Calu3 (cell line): ENCODE data around the gene RRP15. TPM values are rescaled to one million over a fixed set of nuclear protein-coding genes. Genes with fewer than 3 reads are reported as not detected.

Source experiments
- BruUV-seq: library from RNA; stranded (reverse); fragments of 400-500 nt; replicated peaks from 2 replicates; lab custom pipeline; 2021; lab: Mats Ljungman, UMichigan
- CTCF ChIA-PET: fragments of 300-600 bp; sonication (Branson Sonifier 250); formaldehyde crosslinking; loops from one replicate; lab custom pipeline; 2022; ENCODE audit warnings: antibody characterized with exemption; lab: Charles Lee
- DNase-seq: peaks from one replicate; pipeline ENCODE4 v3.0.0; 2022
- H3K27ac Mint-ChIP-seq: one replicate; pipeline ENCODE4 v1.8.0; 2022; ENCODE audit warnings: mixed read lengths; ENCODE audit not compliant: unreplicated experiment
- H3K27me3 Mint-ChIP-seq: one replicate; pipeline ENCODE4 v1.8.0; 2022; ENCODE audit warnings: mixed read lengths; ENCODE audit not compliant: unreplicated experiment
- H3K36me3 Mint-ChIP-seq: one replicate; pipeline ENCODE4 v1.8.0; 2022; ENCODE audit warnings: mild to moderate bottlenecking, moderate library complexity, mixed read lengths; ENCODE audit not compliant: insufficient read depth, unreplicated experiment
- H3K4me1 Mint-ChIP-seq: one replicate; pipeline ENCODE4 v1.8.0; 2022; ENCODE audit warnings: mild to moderate bottlenecking, low read depth, mixed read lengths; ENCODE audit not compliant: unreplicated experiment
- H3K4me3 Mint-ChIP-seq: one replicate; pipeline ENCODE4 v1.8.0; 2022; ENCODE audit warnings: mild to moderate bottlenecking, low read depth, moderate library complexity, mixed read lengths; ENCODE audit not compliant: unreplicated experiment
- H3K9me3 Mint-ChIP-seq: one replicate; pipeline ENCODE4 v1.8.0; 2022; ENCODE audit warnings: low read depth, mixed read lengths; ENCODE audit not compliant: unreplicated experiment
- intact Hi-C: fragments of 100-400 bp; cut with micrococcal nuclease; formaldehyde crosslinking; loops from one replicate; pipeline ENCODE4 v1.10.0; 2022; ENCODE audit not compliant: unreplicated experiment
- total RNA-seq: library from RNA; stranded (reverse); gene quantifications from 2 replicates; pipeline ENCODE4 v1.2.3, GENCODE V29; 2022
- TF ChIP-seq, protein P1 (sequence below): fragments of 200-600 bp; IDR thresholded peaks from one replicate; pipeline ENCODE4 v1.8.0; 2022; ENCODE audit warnings: antibody characterized with exemption; ENCODE audit not compliant: unreplicated experiment

The RRP15 gene
- total RNA-seq, 1 experiment from 2014 or later = 44.0 TPM

DNA sequence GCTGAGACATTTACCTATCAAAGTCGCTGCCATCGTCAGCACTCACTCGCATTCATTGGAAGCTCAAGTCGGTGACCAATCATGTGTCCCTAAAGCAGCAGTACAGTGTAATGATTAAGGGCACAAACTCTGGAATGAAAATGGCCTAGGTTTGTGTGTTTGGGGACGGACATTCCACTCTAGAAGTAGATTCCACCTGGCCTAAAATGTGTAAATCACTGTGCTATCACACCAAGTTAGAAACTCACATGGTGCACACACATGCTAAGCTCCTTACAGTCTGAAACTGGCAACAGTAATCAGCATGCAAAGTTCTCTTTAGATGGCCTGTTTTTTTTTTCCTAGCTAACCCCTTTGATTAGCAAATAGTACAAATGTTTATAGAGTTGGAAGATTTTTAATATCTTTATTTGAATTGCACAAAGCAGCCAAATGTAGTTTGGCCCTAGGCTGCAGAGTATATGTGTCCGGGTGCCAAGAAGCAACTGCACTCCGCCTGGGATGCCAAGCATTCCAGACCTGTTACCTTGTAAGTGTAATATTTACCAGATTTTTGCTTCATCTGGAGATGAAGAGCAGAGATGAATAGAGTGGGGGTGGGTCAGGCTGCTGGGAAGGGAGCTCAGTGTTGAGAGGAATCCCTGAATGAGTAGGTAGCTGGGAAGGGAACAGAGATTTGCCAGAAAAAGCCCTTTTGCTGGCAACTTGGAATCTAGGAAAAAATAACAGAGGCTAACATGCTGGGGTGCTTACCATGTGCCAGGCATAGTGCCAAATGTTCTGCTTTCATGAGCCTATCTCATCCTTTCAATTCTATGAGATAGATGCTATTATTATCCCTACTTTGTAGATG lies 95.3 kb downstream of the RRP15 start:
- DNase-seq = peak; percentile 76
- Mint-ChIP-seq H3K4me3 (peak overlapping the region; percentile 57), H3K9me3 (no peaks in the 10 kb centered on the region), H3K27me3 (no peaks in the 10 kb centered on the region), H3K27ac (peak overlapping the region; percentile 86), H3K4me1 (peaks cover 82% of the 10 kb centered on the region), H3K36me3 (peaks cover 29% of the 10 kb centered on the region)
- BruUV-seq = no TSS peak
- intact Hi-C loops = loop anchor here (1.0 kb wide), 1 partner anchor 18 kb away; no protein-coding TSS in a partner anchor
- TF ChIP-seq, protein P1, sequence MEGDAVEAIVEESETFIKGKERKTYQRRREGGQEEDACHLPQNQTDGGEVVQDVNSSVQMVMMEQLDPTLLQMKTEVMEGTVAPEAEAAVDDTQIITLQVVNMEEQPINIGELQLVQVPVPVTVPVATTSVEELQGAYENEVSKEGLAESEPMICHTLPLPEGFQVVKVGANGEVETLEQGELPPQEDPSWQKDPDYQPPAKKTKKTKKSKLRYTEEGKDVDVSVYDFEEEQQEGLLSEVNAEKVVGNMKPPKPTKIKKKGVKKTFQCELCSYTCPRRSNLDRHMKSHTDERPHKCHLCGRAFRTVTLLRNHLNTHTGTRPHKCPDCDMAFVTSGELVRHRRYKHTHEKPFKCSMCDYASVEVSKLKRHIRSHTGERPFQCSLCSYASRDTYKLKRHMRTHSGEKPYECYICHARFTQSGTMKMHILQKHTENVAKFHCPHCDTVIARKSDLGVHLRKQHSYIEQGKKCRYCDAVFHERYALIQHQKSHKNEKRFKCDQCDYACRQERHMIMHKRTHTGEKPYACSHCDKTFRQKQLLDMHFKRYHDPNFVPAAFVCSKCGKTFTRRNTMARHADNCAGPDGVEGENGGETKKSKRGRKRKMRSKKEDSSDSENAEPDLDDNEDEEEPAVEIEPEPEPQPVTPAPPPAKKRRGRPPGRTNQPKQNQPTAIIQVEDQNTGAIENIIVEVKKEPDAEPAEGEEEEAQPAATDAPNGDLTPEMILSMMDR = no peak
- CTCF ChIA-PET = interaction anchor here (0.6 to 1.4 kb wide), 10 partner anchors 10 to 555 kb away, joined by 3 to 7 read pairs (median 3); partner anchors contain the start of gene TGFB2

DNA sequence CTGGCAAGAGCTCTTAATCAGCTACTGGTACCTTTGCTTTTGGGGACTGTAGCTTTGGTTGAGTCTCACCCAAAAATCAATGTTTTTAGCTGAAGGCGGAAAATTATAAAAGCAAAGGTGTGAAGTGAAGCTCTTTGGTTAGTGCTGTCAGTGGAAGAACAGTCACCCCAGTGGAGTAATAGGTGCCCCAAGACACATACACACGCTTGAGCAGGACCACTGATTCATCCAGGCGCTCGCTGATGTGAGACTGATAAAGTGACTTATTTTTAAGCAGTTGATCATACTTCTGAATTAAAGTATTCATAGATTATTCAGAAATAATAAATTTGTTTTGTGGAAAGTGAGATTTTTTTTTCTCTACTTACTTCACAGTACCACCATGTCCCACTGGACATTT lies 97.2 kb downstream of the RRP15 start:
- Mint-ChIP-seq H3K4me3 (no peak overlapping the region), H3K27ac (no peak overlapping the region), H3K4me1 (peaks cover 72% of the 10 kb centered on the region), H3K36me3 (peaks cover 22% of the 10 kb centered on the region), H3K9me3 (no peaks in the 10 kb centered on the region), H3K27me3 (no peaks in the 10 kb centered on the region)
- TF ChIP-seq, protein P1 = no peak
- intact Hi-C loops = no loop called here
- DNase-seq = no peak
- CTCF ChIA-PET = interaction anchor here (1.5 kb wide), 1 partner anchor 16 kb away, joined by 4 read pairs; no protein-coding TSS in a partner anchor
- BruUV-seq = no TSS peak

DNA sequence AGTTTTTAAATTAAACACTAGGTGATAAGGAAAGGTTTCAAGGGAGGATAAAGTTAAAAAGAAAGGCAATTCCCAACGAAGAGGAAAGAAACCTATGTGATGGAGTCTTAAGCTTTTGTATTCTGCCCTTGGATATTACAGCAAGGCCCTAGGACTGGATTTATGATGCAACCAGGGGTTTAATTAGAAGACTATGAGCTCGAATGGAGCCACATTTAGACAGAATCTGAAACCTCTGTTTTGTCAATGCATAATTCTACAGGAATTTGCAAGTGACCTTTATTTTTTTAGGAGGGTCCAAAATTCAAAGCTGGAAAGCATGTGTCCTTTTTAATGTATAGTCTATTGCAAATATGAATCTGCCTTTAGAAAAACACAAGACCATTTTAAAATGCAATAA lies 98.0 kb downstream of the RRP15 start:
- BruUV-seq = no TSS peak
- no peak overlapping the region for H3K4me3 Mint-ChIP-seq
- no peak for DNase-seq
- no peaks in the 10 kb centered on the region for H3K27me3 Mint-ChIP-seq
- intact Hi-C loops = no loop called here
- peaks cover 65% of the 10 kb centered on the region for H3K4me1 Mint-ChIP-seq
- CTCF ChIA-PET = no interaction called here
- no peak overlapping the region for H3K27ac Mint-ChIP-seq
- H3K36me3 Mint-ChIP-seq = peaks cover 18% of the 10 kb centered on the region
- no peaks in the 10 kb centered on the region for H3K9me3 Mint-ChIP-seq
- TF ChIP-seq, protein P1 = no peak

DNA sequence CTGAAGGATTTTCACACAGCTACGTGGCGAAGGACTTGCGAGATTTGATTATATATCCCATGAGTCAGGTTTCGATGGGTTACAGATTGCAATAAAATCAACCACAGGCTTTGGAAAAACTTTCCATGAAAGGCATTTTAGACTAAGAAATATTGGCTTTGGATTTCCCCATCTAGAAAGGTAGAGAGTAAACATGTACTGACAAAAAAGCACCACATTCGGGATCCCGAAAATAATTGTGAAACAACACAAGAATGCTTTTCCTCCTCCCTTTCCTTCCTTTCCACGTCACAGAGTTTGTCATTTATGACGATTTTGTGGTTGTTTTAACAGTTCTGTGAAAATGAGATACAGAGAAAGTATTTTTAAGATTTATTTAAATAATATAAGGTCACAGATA lies 98.6 kb downstream of the RRP15 start:
- DNase-seq = no peak
- no peak overlapping the region for H3K4me3 Mint-ChIP-seq
- H3K4me1 Mint-ChIP-seq = peaks cover 65% of the 10 kb centered on the region
- TF ChIP-seq, protein P1 = no peak
- CTCF ChIA-PET = interaction anchor here (0.6 kb wide), 1 partner anchor 492 kb away, joined by 9 read pairs; no protein-coding TSS in a partner anchor
- no peak overlapping the region for H3K27ac Mint-ChIP-seq
- intact Hi-C loops = no loop called here
- no peaks in the 10 kb centered on the region for H3K27me3 Mint-ChIP-seq
- no TSS peak for BruUV-seq
- no peaks in the 10 kb centered on the region for H3K9me3 Mint-ChIP-seq
- H3K36me3 Mint-ChIP-seq = peaks cover 18% of the 10 kb centered on the region
